SK-N-SH (cell line): ENCODE measurements around the gene FYN. TPM values are rescaled to one million over a fixed set of nuclear protein-coding genes. Genes with fewer than 3 reads are reported as not detected.
A peak's percentile ranks its signal among the peaks of the same experiment; 100 is the strongest.

Experiments
- CTCF ChIA-PET: fragments of 300-600, 350-600 bp; formaldehyde crosslinking; extraction: SDS; loops from one replicate; lab custom pipeline; 2021; lab: Yijun Ruan, JAX
- POLR2A ChIA-PET: fragments of 350-600 bp; sonication (Branson Sonifier 250); formaldehyde crosslinking; extraction: SDS; loops from one replicate; lab custom pipeline; 2020; ENCODE audit warnings: antibody characterized with exemption, inconsistent platforms; lab: Yijun Ruan, JAX
- DNase-seq: peaks from one replicate; pipeline ENCODE4 v3.0.0; 2012
- H2AFZ ChIP-seq: fragments of 200-600 bp; sonication (generic); 2 replicates; pipeline ENCODE4 v1.8.1; 2016; ENCODE audit warnings: antibody characterized with exemption, mild to moderate bottlenecking, low read depth
- H3F3A ChIP-seq: fragments of 200-600 bp; sonication (generic); replicated peaks from 2 replicates; pipeline ENCODE3; 2016; ENCODE audit warnings: antibody characterized with exemption, mild to moderate bottlenecking; ENCODE audit not compliant: insufficient read depth
- H3K27ac ChIP-seq, 2 experiments: fragments of 200-500 bp in 1 of 2; fragments of 200-600 bp in 1 of 2; sonication (Bioruptor generic) in 1 of 2; sonication (generic), shearing (Covaris generic) in 1 of 2; 2 replicates each; pipeline versions ENCODE4 v1.5.1 to v1.6.1; 2014 to 2016; ENCODE audit warnings: low read depth in 2 of 2, inconsistent platforms in 1 of 2, low read length in 1 of 2, mild to moderate bottlenecking in 1 of 2, mixed read lengths in 1 of 2
- H3K27me3 ChIP-seq: fragments of 200-600 bp; sonication (generic), shearing (Covaris generic); 2 replicates; pipeline ENCODE4 v1.6.1; 2016; ENCODE audit warnings: mixed run types; ENCODE audit not compliant: insufficient read depth
- H3K36me3 ChIP-seq, 2 experiments: fragments of 200-500 bp in 1 of 2; fragments of 200-600 bp in 1 of 2; sonication (Bioruptor generic) in 1 of 2; sonication (generic) in 1 of 2; replicated peaks in 1 of 2; 2 replicates each; pipeline versions ENCODE3 to v1.5.1; 2014 to 2016; ENCODE audit warnings: low read length in 1 of 2, mild to moderate bottlenecking in 1 of 2; ENCODE audit not compliant: insufficient read depth in 2 of 2, control insufficient read depth in 1 of 2
- H3K4me1 ChIP-seq, 2 experiments: fragments of 200-500 bp in 1 of 2; fragments of 200-600 bp in 1 of 2; sonication (Bioruptor generic) in 1 of 2; sonication (generic), shearing (Covaris generic) in 1 of 2; 2 replicates each; pipeline versions ENCODE4 v1.5.1 to v1.6.1; 2014 to 2016; ENCODE audit warnings: low read depth in 1 of 2, low read length in 1 of 2, mixed run types in 1 of 2; ENCODE audit not compliant: insufficient read depth in 2 of 2, control insufficient read depth in 1 of 2
- H3K4me2 ChIP-seq: fragments of 200-600 bp; sonication (generic), shearing (Covaris generic); 2 replicates; pipeline ENCODE4 v1.6.1; 2017; ENCODE audit warnings: mixed run types
- H3K4me3 ChIP-seq, 2 experiments: fragments of 200-500 bp in 1 of 2; fragments of 200-600 bp in 1 of 2; sonication (Bioruptor generic) in 1 of 2; sonication (generic), shearing (Covaris generic) in 1 of 2; 2 replicates each; pipeline versions ENCODE4 v1.5.1 to v1.8.1; 2014 to 2016; ENCODE audit warnings: low read depth in 2 of 2, inconsistent platforms in 1 of 2, low read length in 1 of 2, mild to moderate bottlenecking in 1 of 2, mixed read lengths in 1 of 2, moderate library complexity in 1 of 2
- H3K79me2 ChIP-seq: fragments of 200-600 bp; sonication (generic); 2 replicates; pipeline ENCODE4 v1.8.1; 2017; ENCODE audit warnings: mild to moderate bottlenecking; ENCODE audit not compliant: insufficient read depth
- H3K9ac ChIP-seq: fragments of 200-600 bp; sonication (generic); 2 replicates; pipeline ENCODE4 v1.6.1; 2017; ENCODE audit warnings: mixed run types
- H3K9me2 ChIP-seq: fragments of 200-600 bp; sonication (generic); 2 replicates; pipeline ENCODE4 v1.6.1; 2017; ENCODE audit warnings: mixed run types
- H3K9me3 ChIP-seq: fragments of 200-600 bp; sonication (generic); 2 replicates; pipeline ENCODE4 v1.6.1; 2017; ENCODE audit warnings: mixed run types, mild to moderate bottlenecking, moderate library complexity
- H4K20me1 ChIP-seq: fragments of 200-600 bp; sonication (generic); 2 replicates; pipeline ENCODE4 v1.6.1; 2017; ENCODE audit warnings: mild to moderate bottlenecking, mixed run types; ENCODE audit not compliant: insufficient read depth
- FOSL2 ChIP-seq: IDR thresholded peaks from 2 replicates; pipeline ENCODE4 v1.4.0; 2012; ENCODE audit warnings: low read depth, mild to moderate bottlenecking, moderate library complexity, borderline replicate concordance
- FOXJ3 ChIP-seq: sonication (generic); formaldehyde crosslinking; IDR thresholded peaks from 2 replicates; pipeline ENCODE4 v1.5.1; 2020; ENCODE audit warnings: mild to moderate bottlenecking, missing genetic modification reagents
- FOXM1 ChIP-seq: IDR thresholded peaks from 2 replicates; pipeline ENCODE4 v1.4.0; 2012; ENCODE audit warnings: low read depth, mild to moderate bottlenecking
- GABPA ChIP-seq: IDR thresholded peaks from 2 replicates; pipeline ENCODE4 v1.4.0; 2012; ENCODE audit warnings: low read depth, mild to moderate bottlenecking
- GATA2 ChIP-seq: sonication (generic); formaldehyde crosslinking; IDR thresholded peaks from 2 replicates; pipeline ENCODE4 v1.5.0; 2020; ENCODE audit warnings: mild to moderate bottlenecking, missing genetic modification reagents
- JUND ChIP-seq: IDR thresholded peaks from 2 replicates; pipeline ENCODE4 v1.4.0; 2012
- MEF2A ChIP-seq: IDR thresholded peaks from 2 replicates; pipeline ENCODE4 v1.4.0; 2012; ENCODE audit warnings: low read depth, borderline replicate concordance
- MXI1 ChIP-seq: IDR thresholded peaks from 2 replicates; pipeline ENCODE4 v1.6.1; 2012; ENCODE audit warnings: mild to moderate bottlenecking, low read depth, low read length, improper control_type of control experiment
- NRF1 ChIP-seq: IDR thresholded peaks from 2 replicates; pipeline ENCODE4 v1.6.1; 2012; ENCODE audit warnings: low read depth, mild to moderate bottlenecking, low read length
- PBX3 ChIP-seq: IDR thresholded peaks from 2 replicates; pipeline ENCODE4; 2012
- POLR2AphosphoS5 ChIP-seq: IDR thresholded peaks from 2 replicates; pipeline ENCODE4 v1.6.1; 2012; ENCODE audit warnings: low read depth, low read length
- RCOR1 ChIP-seq: fragments of 150-350 bp; IDR thresholded peaks from 2 replicates; pipeline ENCODE4 v1.6.1; 2017; ENCODE audit warnings: antibody characterized with exemption, low read length
- REST ChIP-seq: IDR thresholded peaks from 2 replicates; pipeline ENCODE4 v1.6.1; 2012; ENCODE audit warnings: mild to moderate bottlenecking, low read depth, low read length, moderate library complexity
- TEAD4 ChIP-seq: IDR thresholded peaks from 2 replicates; pipeline ENCODE4 v1.4.0; 2012; ENCODE audit warnings: mild to moderate bottlenecking, borderline replicate concordance; ENCODE audit not compliant: insufficient read depth
- YY1 ChIP-seq: IDR thresholded peaks from 2 replicates; pipeline ENCODE4 v1.4.0; 2012; ENCODE audit warnings: low read depth, mild to moderate bottlenecking
- ZBTB33 ChIP-seq: IDR thresholded peaks from 2 replicates; pipeline ENCODE4 v1.4.0; 2012; ENCODE audit warnings: low read depth, borderline replicate concordance
- WGBS: methylation state at CpG from one replicate; pipeline ENCODE4 v1.1.6; 2017; ENCODE audit warnings: low lambda C conversion rate; 5-methylcytosine and 5-hydroxymethylcytosine counted together
- polyA plus RNA-seq, 3 experiments: library from polyadenylated mRNA; depleted of rRNA; stranded (reverse); fragments of >200 nt; gene quantifications; 2 replicates each; pipeline ENCODE4 v1.2.3, GENCODE V29; 2012

FYN gene
- polyA plus RNA-seq, 1 of the 3 experiments (the other 2 are of a cell fraction) = 31.0 TPM

GRCh38 chr6:111625461-111626391 lies 247.5 kb downstream of the FYN start:
- peaks cover 13 to 20% of the 10 kb centered on the region in 2 experiments; a peak in 3 of 4 replicates for H3K4me1 ChIP-seq
- no peaks in the 10 kb centered on the region for H4K20me1 ChIP-seq
- TF ChIP-seq GABPA = no peak
- TF ChIP-seq FOXJ3 = no peak
- no peak for TF ChIP-seq POLR2AphosphoS5
- TF ChIP-seq JUND = peak; percentile 30; the same call in 1 of the 2 replicates
- no peak for TF ChIP-seq MEF2A
- TF ChIP-seq YY1 = no peak
- no peak for TF ChIP-seq FOXM1
- TF ChIP-seq REST = no peak
- no peak for TF ChIP-seq RCOR1
- TF ChIP-seq TEAD4 = no peak
- TF ChIP-seq MXI1 = peak; percentile 42; the same call in 1 of the 2 replicates
- no peak for TF ChIP-seq PBX3
- no peak for TF ChIP-seq NRF1
- no peak for TF ChIP-seq ZBTB33
- TF ChIP-seq FOSL2 = peak; percentile 68; the same call in 1 of the 2 replicates
- TF ChIP-seq GATA2 (CRISPR knock-in tag) = no peak
- ChIA-PET POLR2A (interaction anchor here (0.6 kb wide), 2 partner anchors 128 to 366 kb away, joined by 3 read pairs; no protein-coding TSS in a partner anchor), CTCF (interaction anchor here (0.9 to 1.9 kb wide), 3 partner anchors 16 to 367 kb away, joined by 3 to 4 read pairs (median 4); a partner anchor contains a TSS)
- 83% methylated on average over 13 of the region's 17 CpGs for WGBS
- 0 out of 2 replicates have a peak overlapping the region, but pooled peaks have one; percentile 5 for H3K4me2 ChIP-seq
- no peaks in the 10 kb centered on the region for H3K27me3 ChIP-seq
- no peaks in the 10 kb centered on the region for H3K79me2 ChIP-seq
- no peaks in the 10 kb centered on the region for H3K9me3 ChIP-seq
- peak overlapping the region in 1 of 2 experiments; percentile 17; a peak in 1 of 4 replicates for H3K27ac ChIP-seq
- peaks cover 13% of the 10 kb centered on the region for H3F3A ChIP-seq
- no peak overlapping the region for H2AFZ ChIP-seq
- H3K9ac ChIP-seq = no peak overlapping the region
- H3K36me3 ChIP-seq = no peaks in the 10 kb centered on the region
- no peak overlapping the region for H3K4me3 ChIP-seq
- peak; percentile 52 for DNase-seq
- no peaks in the 10 kb centered on the region for H3K9me2 ChIP-seq
